Breast epithelium (tissue), 4 donors: ENCODE measurements around the gene DUSP7. TPM values are rescaled to one million over a fixed set of nuclear protein-coding genes. Genes with fewer than 3 reads are reported as not detected.

Experiments
- DNase-seq, 2 donors: peaks; one replicate each; pipeline ENCODE4 v3.0.0-alpha.2; 2019; ENCODE audit warnings: low spot score in 2 of 2
- H3K27ac ChIP-seq, 2 donors: fragments of 200-600 bp; sonication (generic) in 1 of 2; one replicate each; pipeline ENCODE4 v1.5.1; 2016 to 2019; ENCODE audit warnings: mild to moderate bottlenecking in 1 of 2
- H3K27me3 ChIP-seq, 2 donors: fragments of 200-600 bp; sonication (generic) in 1 of 2; one replicate each; pipeline versions ENCODE4 v1.5.1 to v1.6.0; 2017 to 2019; ENCODE audit warnings: control low read depth in 1 of 2, mild to moderate bottlenecking in 1 of 2
- H3K36me3 ChIP-seq: fragments of 200-600 bp; one replicate; pipeline ENCODE4 v1.5.1; 2019
- H3K4me1 ChIP-seq, 2 donors: fragments of 200-600 bp; sonication (generic); one replicate each; pipeline ENCODE4 v1.5.1; 2016 to 2019; ENCODE audit warnings: control low read depth in 1 of 2
- H3K4me3 ChIP-seq, 3 donors: fragments of 200-600 bp; sonication (generic); 1 replicate in 2 of 3; 2 replicates in 1 of 3; pipeline ENCODE4 v1.5.1; 2016 to 2019; ENCODE audit warnings: mild to moderate bottlenecking in 3 of 3, moderate library complexity in 2 of 3
- H3K9me3 ChIP-seq, 2 donors: fragments of 200-600 bp; sonication (generic) in 1 of 2; one replicate each; pipeline ENCODE4 v1.5.1; 2016 to 2019; ENCODE audit warnings: control low read depth in 1 of 2
- CTCF ChIP-seq, 3 donors: fragments of 450-650 bp; IDR thresholded peaks; one replicate each; pipeline ENCODE4 v1.5.1; 2016 to 2017; ENCODE audit warnings: antibody characterized with exemption in 3 of 3, mild to moderate bottlenecking in 3 of 3, moderate library complexity in 3 of 3
- POLR2A ChIP-seq: fragments of 450-650 bp; IDR thresholded peaks from one replicate; pipeline ENCODE4 v1.6.1; 2016; ENCODE audit warnings: antibody characterized with exemption, mild to moderate bottlenecking, moderate library complexity
- POLR2AphosphoS5 ChIP-seq, 3 donors: sonication (generic); formaldehyde crosslinking; IDR thresholded peaks; one replicate each; pipeline ENCODE4 v1.6.1; 2017; ENCODE audit warnings: antibody characterized with exemption in 3 of 3
- intact Hi-C: fragments of 100-400 bp; cut with DNase I; formaldehyde crosslinking; loops from one replicate; pipeline ENCODE4 v1.15.1; 2023; ENCODE audit warnings: low total_unique reads
- total RNA-seq, 3 donors: library from RNA; depleted of rRNA; stranded (reverse); fragments of >200 nt; gene quantifications; one replicate each; pipeline ENCODE4 v1.1.0, GENCODE V29; 2016

DUSP7 gene
- total RNA-seq, 3 donors from 2014 or later = 7.0 to 11.1 (median 8.6) TPM

DNA sequence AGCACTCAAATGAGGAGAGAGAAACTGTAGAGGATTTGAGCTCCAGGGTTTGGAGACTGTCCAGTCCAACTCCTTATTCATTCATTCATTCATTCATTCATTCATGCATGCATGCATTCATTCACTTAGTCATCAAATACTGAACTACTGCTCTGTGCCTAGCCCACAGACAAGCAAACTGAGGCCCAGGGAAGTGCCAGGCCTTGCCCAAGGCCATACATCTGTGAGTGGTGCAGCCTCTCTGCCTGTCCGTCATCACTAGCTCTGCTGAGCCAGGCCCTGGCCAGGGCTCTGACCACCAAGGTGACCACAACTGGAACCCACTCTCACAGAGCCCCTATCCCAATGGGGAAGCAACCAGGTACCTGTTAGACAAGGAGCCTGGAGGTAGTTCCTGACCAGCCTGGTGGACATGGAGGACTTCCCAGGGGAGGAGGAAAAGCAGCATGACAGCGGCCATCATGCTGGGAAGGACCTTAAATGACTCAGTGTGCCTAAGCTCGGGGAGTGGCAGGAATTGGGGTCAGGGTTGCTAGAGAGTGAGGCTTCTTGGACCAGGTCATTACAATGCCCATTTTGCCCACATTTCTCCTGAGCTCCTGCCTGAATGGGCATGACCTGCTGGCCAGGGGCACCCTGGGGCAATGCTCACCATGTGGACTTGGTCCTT is 33.1 kb downstream of the DUSP7 start:
- Histone ChIP-seq H3K4me1 (no peaks in the 10 kb centered on the region), H3K9me3 (no peaks in the 10 kb centered on the region), H3K27ac (peak overlapping the region in 1 of 2 donors; percentile 58), H3K27me3 (no peaks in the 10 kb centered on the region), H3K36me3 (no peaks in the 10 kb centered on the region), H3K4me3 (no peak overlapping the region)
- TF ChIP-seq POLR2A (no peak), CTCF (IDR thresholded peaks at IDR 0.05) (no peak), POLR2AphosphoS5 (IDR thresholded peaks at IDR 0.05) (no peak)
- intact Hi-C loops = no loop called here
- no peak for DNase-seq

GRCh38 chr3:52022323-52023100 is 33.9 kb downstream of the DUSP7 start:
- no peak for TF ChIP-seq POLR2AphosphoS5 (IDR thresholded peaks at IDR 0.05)
- no peak for TF ChIP-seq POLR2A
- no peak for TF ChIP-seq CTCF (IDR thresholded peaks at IDR 0.05)
- no peaks in the 10 kb centered on the region for H3K4me1 ChIP-seq
- H3K4me3 ChIP-seq = no peak overlapping the region
- no peaks in the 10 kb centered on the region for H3K27me3 ChIP-seq
- intact Hi-C loops = no loop called here
- no peaks in the 10 kb centered on the region for H3K36me3 ChIP-seq
- H3K9me3 ChIP-seq = no peaks in the 10 kb centered on the region
- H3K27ac ChIP-seq = peak overlapping the region in 1 of 2 donors; percentile 58
- no peak for DNase-seq

GRCh38 chr3:52021489-52022268 is 34.7 kb downstream of the DUSP7 start:
- Histone ChIP-seq H3K4me1 (no peaks in the 10 kb centered on the region), H3K36me3 (no peaks in the 10 kb centered on the region), H3K27ac (peak overlapping the region in 1 of 2 donors; percentile 58), H3K4me3 (no peak overlapping the region), H3K9me3 (no peaks in the 10 kb centered on the region), H3K27me3 (no peaks in the 10 kb centered on the region)
- DNase-seq = no peak
- TF ChIP-seq POLR2A (no peak), CTCF (IDR thresholded peaks at IDR 0.05) (no peak), POLR2AphosphoS5 (IDR thresholded peaks at IDR 0.05) (no peak)
- intact Hi-C loops = no loop called here

DNA sequence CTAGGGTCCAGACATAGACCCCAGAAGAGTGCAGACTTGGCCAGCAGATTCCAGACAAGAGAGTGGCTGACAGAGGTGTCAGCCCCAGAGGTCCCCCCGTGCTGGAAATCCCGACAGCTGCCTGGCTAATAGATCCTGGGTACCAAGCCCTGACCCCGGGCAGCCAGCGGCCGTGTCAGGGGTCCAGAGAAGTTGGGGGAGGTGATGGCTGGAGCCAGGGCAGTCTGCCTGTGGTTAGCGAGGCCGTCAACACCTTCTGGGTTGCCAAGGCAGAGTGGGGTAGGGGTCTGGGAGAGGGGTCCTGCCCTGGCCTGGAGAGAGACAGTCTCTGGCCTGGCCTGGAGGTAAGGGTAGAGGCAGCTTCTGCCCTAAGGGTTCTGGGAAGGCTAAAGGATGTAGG is 35.6 kb downstream of the DUSP7 start:
- Histone ChIP-seq H3K9me3 (no peaks in the 10 kb centered on the region), H3K36me3 (no peaks in the 10 kb centered on the region), H3K27me3 (no peaks in the 10 kb centered on the region), H3K4me3 (no peak overlapping the region), H3K4me1 (no peaks in the 10 kb centered on the region), H3K27ac (peak overlapping the region in 1 of 2 donors; percentile 58)
- DNase-seq = no peak
- intact Hi-C loops = no loop called here
- TF ChIP-seq CTCF (IDR thresholded peaks at IDR 0.05) (no peak), POLR2AphosphoS5 (IDR thresholded peaks at IDR 0.05) (no peak), POLR2A (no peak)
